OCI-LY7 (cell line): Measurements from ENCODE around the gene GPD1. TPM values are rescaled to one million over a fixed set of nuclear protein-coding genes. Genes with fewer than 3 reads are reported as not detected.

Source experiments
- BruUV-seq: library from RNA; stranded (reverse); fragments of 400-500 nt; replicated peaks from 2 replicates; lab custom pipeline; 2021; lab: Mats Ljungman, UMichigan
- CTCF ChIA-PET: fragments of 300-600 bp; sonication (Branson Sonifier 250); formaldehyde crosslinking; loops from one replicate; lab custom pipeline; 2022; ENCODE audit warnings: antibody characterized with exemption; ENCODE audit not compliant: unreplicated experiment; lab: Charles Lee
- POLR2A ChIA-PET: fragments of 300-600 bp; sonication (Branson Sonifier 250); formaldehyde crosslinking; loops from one replicate; lab custom pipeline; 2022; ENCODE audit warnings: antibody characterized with exemption; lab: Charles Lee
- DNase-seq: peaks from one replicate; pipeline ENCODE4 v3.0.0-alpha.2; 2015; ENCODE audit warnings: low spot score
- H2AFZ ChIP-seq: fragments of 200-600 bp; sonication (generic), shearing (Covaris generic); 2 replicates; pipeline ENCODE4 v1.6.1; 2014; ENCODE audit warnings: mild to moderate bottlenecking, antibody characterized with exemption, low read length, moderate library complexity
- H3K27ac ChIP-seq: fragments of 200-600 bp; sonication (generic); 2 replicates; pipeline ENCODE4 v1.5.1; 2014; ENCODE audit warnings: mixed run types, low read depth, mild to moderate bottlenecking, moderate library complexity, low read length, inconsistent platforms; ENCODE audit not compliant: poor library complexity, severe bottlenecking
- H3K36me3 ChIP-seq: fragments of 200-600 bp; sonication (generic); 2 replicates; pipeline ENCODE4 v1.6.1; 2014; ENCODE audit warnings: mild to moderate bottlenecking, antibody characterized with exemption, low read length, moderate library complexity, mixed read lengths; ENCODE audit not compliant: insufficient read depth
- H3K4me1 ChIP-seq: fragments of 200-600 bp; sonication (generic); 2 replicates; pipeline ENCODE4 v1.5.1; 2014; ENCODE audit warnings: mild to moderate bottlenecking, low read length; ENCODE audit not compliant: insufficient read depth, poor library complexity, severe bottlenecking
- H3K4me2 ChIP-seq: fragments of 200-600 bp; sonication (generic); 2 replicates; pipeline ENCODE4 v1.6.1; 2014; ENCODE audit warnings: mild to moderate bottlenecking, low read length
- H3K4me3 ChIP-seq: fragments of 200-600 bp; sonication (generic); 2 replicates; pipeline ENCODE4 v1.5.1; 2014; ENCODE audit warnings: mild to moderate bottlenecking, low read depth, low read length; ENCODE audit not compliant: poor library complexity, severe bottlenecking
- H3K79me2 ChIP-seq: fragments of 200-600 bp; sonication (generic); 2 replicates; pipeline ENCODE4 v1.6.1; 2016; ENCODE audit warnings: low read depth, mild to moderate bottlenecking, low read length, moderate library complexity, mixed read lengths; ENCODE audit not compliant: insufficient read depth
- H3K9me2 ChIP-seq: fragments of 200-600 bp; sonication (generic); 2 replicates; pipeline ENCODE4 v1.6.1; 2016; ENCODE audit warnings: mild to moderate bottlenecking, low read length, mixed read lengths; ENCODE audit not compliant: insufficient read depth
- H3K9me3 ChIP-seq: fragments of 200-600 bp; sonication (generic); 2 replicates; pipeline ENCODE4 v1.6.1; 2014; ENCODE audit warnings: mild to moderate bottlenecking, mixed run types, low read length, mixed read lengths
- H4K20me1 ChIP-seq: fragments of 200-600 bp; sonication (generic); 2 replicates; pipeline ENCODE4 v1.6.1; 2014; ENCODE audit warnings: mild to moderate bottlenecking, antibody characterized with exemption, low read length, moderate library complexity, mixed read lengths; ENCODE audit not compliant: insufficient read depth
- EZH2phosphoT487 ChIP-seq: fragments of 200-600 bp; sonication (generic); IDR thresholded peaks from 2 replicates; pipeline ENCODE4 v1.6.1; 2018; ENCODE audit warnings: low read depth, borderline replicate concordance, mild to moderate bottlenecking, mixed run types, antibody characterized with exemption, low read length, moderate library complexity, mixed read lengths
- intact Hi-C: fragments of 100-400 bp; cut with micrococcal nuclease; formaldehyde crosslinking; loops from one replicate; pipeline ENCODE4 v1.10.0; 2022; ENCODE audit not compliant: unreplicated experiment
- total RNA-seq, 2 experiments: library from RNA; depleted of rRNA in 1 of 2; stranded (reverse); fragments of >200 nt in 1 of 2; shearing (Covaris generic) in 1 of 2; gene quantifications; 2 replicates each; pipeline ENCODE4 v1.2.3, GENCODE V29; 2014 to 2022
- TF ChIP-seq, protein P1 (sequence below): fragments of 200-600 bp; sonication (generic); conservative IDR thresholded peaks from 2 replicates; pipeline ENCODE4 v1.5.1; 2014; ENCODE audit warnings: mild to moderate bottlenecking, antibody characterized with exemption, low read length, moderate library complexity, mixed read lengths

The GPD1 gene
- total RNA-seq, 2 experiments from 2014 or later, result 0.47 to 1.2 TPM

DNA sequence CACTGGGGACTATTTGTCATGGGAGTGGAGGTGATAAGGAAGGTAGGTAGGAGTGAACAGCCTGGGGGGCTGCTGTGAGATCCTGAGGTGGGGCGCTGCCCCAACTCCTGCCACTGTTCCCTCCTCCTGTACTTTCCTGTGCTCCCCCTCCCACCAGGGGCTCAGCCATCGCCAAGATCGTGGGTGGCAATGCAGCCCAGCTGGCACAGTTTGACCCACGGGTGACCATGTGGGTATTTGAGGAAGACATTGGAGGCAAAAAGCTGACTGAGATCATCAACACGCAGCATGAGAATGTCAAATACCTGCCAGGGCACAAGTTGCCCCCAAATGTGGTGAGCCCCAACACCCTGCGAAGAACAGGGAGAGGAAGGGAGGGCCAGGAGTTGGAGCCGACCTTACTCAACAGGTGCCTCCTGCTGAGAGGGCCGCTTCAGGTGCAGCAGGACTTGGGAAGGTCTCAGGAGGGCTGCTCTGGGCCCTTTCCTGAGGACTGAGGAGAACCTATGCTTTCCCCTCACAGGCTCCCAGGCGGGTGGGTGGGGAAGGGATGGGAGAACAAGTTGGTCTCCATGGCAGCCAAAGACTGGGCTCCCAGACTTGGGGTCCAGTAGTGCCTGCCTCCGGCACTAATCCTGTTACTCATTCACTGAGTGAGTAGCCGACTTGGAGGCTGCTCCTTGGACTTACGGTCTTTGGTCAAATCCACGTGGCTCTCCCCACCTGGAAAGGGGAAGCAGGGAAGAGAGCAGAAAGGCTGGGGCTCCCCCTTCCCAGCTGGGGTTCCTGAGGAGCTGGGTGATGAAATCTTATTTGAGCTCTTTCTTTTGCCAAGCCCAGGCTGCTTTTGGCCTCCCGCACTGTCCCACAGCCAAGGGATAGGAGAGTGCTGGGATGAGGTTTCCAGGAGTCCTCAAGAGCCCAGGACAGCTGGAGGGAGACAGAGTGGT is 884 bp downstream of the GPD1 start:
- no peak overlapping the region for H3K4me3 ChIP-seq
- BruUV-seq, result no TSS peak
- no peaks in the 10 kb centered on the region for H3K79me2 ChIP-seq
- no peak overlapping the region for H3K27ac ChIP-seq
- no peak overlapping the region for H3K4me2 ChIP-seq
- ChIA-PET CTCF (no interaction called here), POLR2A (no interaction called here)
- H3K9me3 ChIP-seq, result no peaks in the 10 kb centered on the region
- no peaks in the 10 kb centered on the region for H3K9me2 ChIP-seq
- intact Hi-C loops, result no loop called here
- no peaks in the 10 kb centered on the region for H4K20me1 ChIP-seq
- TF ChIP-seq, protein P1, sequence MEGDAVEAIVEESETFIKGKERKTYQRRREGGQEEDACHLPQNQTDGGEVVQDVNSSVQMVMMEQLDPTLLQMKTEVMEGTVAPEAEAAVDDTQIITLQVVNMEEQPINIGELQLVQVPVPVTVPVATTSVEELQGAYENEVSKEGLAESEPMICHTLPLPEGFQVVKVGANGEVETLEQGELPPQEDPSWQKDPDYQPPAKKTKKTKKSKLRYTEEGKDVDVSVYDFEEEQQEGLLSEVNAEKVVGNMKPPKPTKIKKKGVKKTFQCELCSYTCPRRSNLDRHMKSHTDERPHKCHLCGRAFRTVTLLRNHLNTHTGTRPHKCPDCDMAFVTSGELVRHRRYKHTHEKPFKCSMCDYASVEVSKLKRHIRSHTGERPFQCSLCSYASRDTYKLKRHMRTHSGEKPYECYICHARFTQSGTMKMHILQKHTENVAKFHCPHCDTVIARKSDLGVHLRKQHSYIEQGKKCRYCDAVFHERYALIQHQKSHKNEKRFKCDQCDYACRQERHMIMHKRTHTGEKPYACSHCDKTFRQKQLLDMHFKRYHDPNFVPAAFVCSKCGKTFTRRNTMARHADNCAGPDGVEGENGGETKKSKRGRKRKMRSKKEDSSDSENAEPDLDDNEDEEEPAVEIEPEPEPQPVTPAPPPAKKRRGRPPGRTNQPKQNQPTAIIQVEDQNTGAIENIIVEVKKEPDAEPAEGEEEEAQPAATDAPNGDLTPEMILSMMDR, result no peak
- no peak for TF ChIP-seq EZH2phosphoT487
- no peak for DNase-seq
- no peak overlapping the region for H2AFZ ChIP-seq
- H3K4me1 ChIP-seq, result peaks cover 6% of the 10 kb centered on the region
- peaks cover 19% of the 10 kb centered on the region; the same call in 1 of the 2 replicates for H3K36me3 ChIP-seq

- no TSS peak for BruUV-seq
- ChIA-PET POLR2A (no interaction called here), CTCF (no interaction called here)
- no peaks in the 10 kb centered on the region for H3K79me2 ChIP-seq
- H3K36me3 ChIP-seq, result peaks cover 6% of the 10 kb centered on the region; the same call in 1 of the 2 replicates
- intact Hi-C loops, result no loop called here
- no peak overlapping the region for H3K27ac ChIP-seq
- H3K4me3 ChIP-seq, result no peak overlapping the region
- no peak for TF ChIP-seq EZH2phosphoT487
- TF ChIP-seq, protein P1, result no peak
- no peak overlapping the region for H3K4me2 ChIP-seq
- H3K4me1 ChIP-seq, result peaks cover 19% of the 10 kb centered on the region
- no peaks in the 10 kb centered on the region for H3K9me3 ChIP-seq
- DNase-seq, result no peak
- H2AFZ ChIP-seq, result no peak overlapping the region
- no peaks in the 10 kb centered on the region for H3K9me2 ChIP-seq
- no peaks in the 10 kb centered on the region for H4K20me1 ChIP-seq
These were observed 2.2 kb downstream of the GPD1 start for GRCh38 chr12:50105913-50106450.
